Upper lobe of left lung (tissue), 4 donors: ENCODE results near the gene KIF1A.
A peak's percentile ranks its signal among the peaks of the same experiment; 100 is the strongest.

ENCODE experiments used
- POLR2AphosphoS5 ChIP-seq, 2 donors: sonication (generic); formaldehyde crosslinking; IDR thresholded peaks; one replicate each; pipeline ENCODE4 v1.5.1; 2017; ENCODE audit warnings: antibody characterized with exemption in 2 of 2
- TF ChIP-seq, protein P1 (sequence below), 6 experiments: fragments of 450-650 bp in 4 of 6; fragments of 200-600 bp in 2 of 6; sonication (generic) in 2 of 6; IDR thresholded peaks; one replicate each; pipeline ENCODE4 v1.5.1; 2016 to 2019; ENCODE audit warnings: antibody characterized with exemption in 6 of 6

DNA sequence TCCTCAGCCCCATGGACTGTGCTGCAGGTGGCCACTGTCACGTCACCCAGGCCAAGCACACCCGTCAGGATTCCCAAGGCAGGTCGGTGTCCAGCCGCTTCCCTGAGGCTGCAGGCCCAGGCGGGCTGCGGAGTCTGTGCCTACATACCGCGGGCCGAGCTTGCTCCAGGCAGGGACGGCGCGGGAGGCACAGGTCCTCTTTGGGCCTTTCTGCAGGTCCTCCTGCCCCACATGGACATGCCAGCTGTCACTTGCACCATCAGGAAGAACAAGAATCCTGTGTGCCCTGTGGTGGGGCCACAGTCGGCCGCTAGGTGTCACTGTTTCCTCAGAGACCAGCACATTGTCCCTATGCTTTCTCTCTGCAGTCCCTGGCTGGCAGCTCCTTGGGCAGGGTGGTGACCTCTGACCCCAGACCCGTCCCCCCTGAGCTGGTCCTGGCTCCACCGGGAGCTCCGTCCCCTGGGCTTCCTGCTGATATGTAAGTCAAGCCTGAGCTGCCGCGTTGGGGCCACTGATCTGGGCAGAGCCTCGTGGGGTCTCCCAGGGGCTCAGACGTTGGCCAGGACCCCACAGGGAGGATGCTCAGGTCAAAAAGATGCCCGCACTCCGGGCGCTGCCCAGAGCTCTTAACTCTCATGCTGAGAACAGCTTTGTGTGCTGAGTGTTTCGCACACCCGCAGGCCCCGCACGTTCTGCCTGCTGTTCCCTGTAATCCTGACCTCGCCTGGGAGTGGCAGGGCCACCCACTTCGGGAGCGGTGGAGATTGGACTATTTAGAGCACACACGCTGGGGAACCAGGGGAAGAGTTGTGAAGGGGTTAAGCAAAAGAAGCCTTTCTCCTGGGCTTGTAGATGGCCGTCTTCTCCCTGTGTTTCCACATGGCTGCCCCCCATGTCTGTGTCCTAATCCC lies 31.3 kb upstream of the KIF1A start:
- no peak for TF ChIP-seq POLR2AphosphoS5 (IDR thresholded peaks at IDR 0.05)
- TF ChIP-seq, protein P1, sequence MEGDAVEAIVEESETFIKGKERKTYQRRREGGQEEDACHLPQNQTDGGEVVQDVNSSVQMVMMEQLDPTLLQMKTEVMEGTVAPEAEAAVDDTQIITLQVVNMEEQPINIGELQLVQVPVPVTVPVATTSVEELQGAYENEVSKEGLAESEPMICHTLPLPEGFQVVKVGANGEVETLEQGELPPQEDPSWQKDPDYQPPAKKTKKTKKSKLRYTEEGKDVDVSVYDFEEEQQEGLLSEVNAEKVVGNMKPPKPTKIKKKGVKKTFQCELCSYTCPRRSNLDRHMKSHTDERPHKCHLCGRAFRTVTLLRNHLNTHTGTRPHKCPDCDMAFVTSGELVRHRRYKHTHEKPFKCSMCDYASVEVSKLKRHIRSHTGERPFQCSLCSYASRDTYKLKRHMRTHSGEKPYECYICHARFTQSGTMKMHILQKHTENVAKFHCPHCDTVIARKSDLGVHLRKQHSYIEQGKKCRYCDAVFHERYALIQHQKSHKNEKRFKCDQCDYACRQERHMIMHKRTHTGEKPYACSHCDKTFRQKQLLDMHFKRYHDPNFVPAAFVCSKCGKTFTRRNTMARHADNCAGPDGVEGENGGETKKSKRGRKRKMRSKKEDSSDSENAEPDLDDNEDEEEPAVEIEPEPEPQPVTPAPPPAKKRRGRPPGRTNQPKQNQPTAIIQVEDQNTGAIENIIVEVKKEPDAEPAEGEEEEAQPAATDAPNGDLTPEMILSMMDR (IDR thresholded peaks at IDR 0.05): peak; percentile 93 to 95 (median 93)
